Progenitor cell of endocrine pancreas (in vitro differentiated cells): ENCODE data around the gene JAK1. TPM values are rescaled to one million over a fixed set of nuclear protein-coding genes. Genes with fewer than 3 reads are reported as not detected.

ENCODE experiments used
- DNase-seq: peaks from one replicate; pipeline ENCODE4 v3.0.0; 2021; ENCODE audit warnings: low spot score; ENCODE audit not compliant: unreplicated experiment
- H3K27ac Mint-ChIP-seq: 2 replicates; pipeline ENCODE4 v1.8.0; 2021; ENCODE audit warnings: mild to moderate bottlenecking, moderate library complexity, mixed read lengths
- H3K27me3 Mint-ChIP-seq: 2 replicates; pipeline ENCODE4 v1.8.0; 2021; ENCODE audit warnings: mixed read lengths
- H3K36me3 Mint-ChIP-seq: 2 replicates; pipeline ENCODE4 v1.8.0; 2022; ENCODE audit warnings: mixed read lengths; ENCODE audit not compliant: insufficient read depth
- H3K4me1 Mint-ChIP-seq: 2 replicates; pipeline ENCODE4 v1.8.0; 2021; ENCODE audit warnings: low read depth, mixed read lengths
- H3K4me3 Mint-ChIP-seq: 2 replicates; pipeline ENCODE4 v1.8.0; 2021; ENCODE audit warnings: low read depth, mild to moderate bottlenecking, moderate library complexity, mixed read lengths
- H3K9me3 Mint-ChIP-seq: 2 replicates; pipeline ENCODE4 v1.8.0; 2021; ENCODE audit warnings: low read depth, mixed read lengths
- CTCF ChIP-seq: fragments of 200-600 bp; sonication (generic); IDR thresholded peaks from one replicate; pipeline ENCODE4 v1.5.0; 2021; ENCODE audit warnings: antibody characterized with exemption, mild to moderate bottlenecking; ENCODE audit not compliant: unreplicated experiment
- total RNA-seq: library from RNA; stranded (reverse); gene quantifications from 2 replicates; pipeline ENCODE4 v1.2.1, GENCODE V29; 2021

The JAK1 gene
- total RNA-seq, 1 donor from 2014 or later, result 32.5 TPM

DNA sequence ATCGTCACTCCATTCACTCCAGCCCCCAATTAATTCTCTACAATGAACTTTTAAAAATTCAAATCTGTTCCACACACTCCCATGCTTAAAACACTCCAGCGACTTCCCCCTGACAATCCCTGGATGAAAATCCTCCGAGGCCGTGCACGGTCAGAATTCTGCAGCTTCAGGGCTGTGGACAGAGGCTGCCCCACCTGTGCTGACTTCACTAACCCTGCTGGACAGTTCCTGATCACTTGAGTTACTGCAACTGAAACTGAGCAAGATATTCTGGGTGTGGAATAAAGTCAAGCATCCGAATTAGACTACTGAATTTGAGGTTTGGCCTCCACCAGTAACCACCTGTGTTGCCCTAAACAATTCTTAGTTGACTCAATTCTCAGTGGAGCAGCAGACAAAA lies 1.0 kb upstream of the JAK1 start:
- Mint-ChIP-seq H3K4me1 (peaks cover 12% of the 10 kb centered on the region), H3K27ac (peak overlapping the region; percentile 82), H3K27me3 (peaks cover 14% of the 10 kb centered on the region), H3K36me3 (no peaks in the 10 kb centered on the region), H3K4me3 (peak overlapping the region; percentile 81), H3K9me3 (no peaks in the 10 kb centered on the region)
- peak; percentile 11 for DNase-seq
- TF ChIP-seq CTCF, result no peak

DNA sequence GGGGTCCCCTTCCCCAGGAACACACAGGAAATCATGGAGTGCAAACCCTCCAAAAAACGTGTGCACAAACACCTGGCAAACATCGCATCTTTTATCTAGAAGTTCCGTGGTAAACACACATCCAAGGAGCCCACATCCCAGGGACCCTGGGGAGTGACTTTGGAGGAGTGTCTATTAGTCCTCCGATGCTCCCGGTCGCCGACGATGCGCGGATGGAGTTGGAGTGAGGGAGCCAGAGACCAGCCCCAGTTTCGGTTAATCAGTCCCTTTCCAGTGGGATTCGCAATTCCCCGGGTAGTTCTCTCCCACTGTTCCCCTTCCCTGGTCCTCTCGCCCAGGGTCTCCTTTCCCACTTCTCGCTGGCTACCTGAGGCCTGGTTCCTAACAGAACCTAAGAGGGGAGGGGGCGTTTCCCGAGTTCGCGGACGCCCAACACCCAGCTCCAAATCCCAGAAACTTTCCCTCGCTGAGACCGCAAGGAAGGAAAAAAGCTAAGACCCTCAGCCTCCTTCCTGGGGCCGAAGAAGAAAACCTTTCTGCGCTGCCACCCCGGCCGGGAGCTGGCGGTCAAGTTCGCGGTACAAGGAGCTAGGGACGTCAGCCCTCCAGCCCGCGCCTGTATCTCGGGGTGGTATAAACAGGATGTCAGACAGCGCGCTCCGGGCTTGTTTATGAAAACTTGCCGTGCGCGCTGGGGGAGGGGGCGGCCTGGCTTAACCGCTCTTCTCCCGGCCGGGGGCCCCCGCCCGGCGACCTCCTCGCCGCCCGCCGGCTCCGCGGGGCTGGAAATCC lies 787 bp downstream of the JAK1 start:
- no peaks in the 10 kb centered on the region for H3K36me3 Mint-ChIP-seq
- TF ChIP-seq CTCF, result no peak
- H3K27ac Mint-ChIP-seq, result peak overlapping the region; percentile 94
- H3K4me3 Mint-ChIP-seq, result peak overlapping the region; percentile 87
- H3K9me3 Mint-ChIP-seq, result no peaks in the 10 kb centered on the region
- H3K4me1 Mint-ChIP-seq, result peaks cover 12% of the 10 kb centered on the region
- H3K27me3 Mint-ChIP-seq, result peaks cover 18% of the 10 kb centered on the region
- peak; percentile 35 for DNase-seq

GRCh38 chr1:64963466-64963865 lies 2.9 kb downstream of the JAK1 start:
- no peak for DNase-seq
- H3K9me3 Mint-ChIP-seq, result no peaks in the 10 kb centered on the region
- H3K4me3 Mint-ChIP-seq, result no peak overlapping the region
- peaks cover 12% of the 10 kb centered on the region for H3K4me1 Mint-ChIP-seq
- H3K27ac Mint-ChIP-seq, result no peak overlapping the region
- peaks cover 15% of the 10 kb centered on the region for H3K27me3 Mint-ChIP-seq
- no peak for TF ChIP-seq CTCF
- H3K36me3 Mint-ChIP-seq, result no peaks in the 10 kb centered on the region

DNA sequence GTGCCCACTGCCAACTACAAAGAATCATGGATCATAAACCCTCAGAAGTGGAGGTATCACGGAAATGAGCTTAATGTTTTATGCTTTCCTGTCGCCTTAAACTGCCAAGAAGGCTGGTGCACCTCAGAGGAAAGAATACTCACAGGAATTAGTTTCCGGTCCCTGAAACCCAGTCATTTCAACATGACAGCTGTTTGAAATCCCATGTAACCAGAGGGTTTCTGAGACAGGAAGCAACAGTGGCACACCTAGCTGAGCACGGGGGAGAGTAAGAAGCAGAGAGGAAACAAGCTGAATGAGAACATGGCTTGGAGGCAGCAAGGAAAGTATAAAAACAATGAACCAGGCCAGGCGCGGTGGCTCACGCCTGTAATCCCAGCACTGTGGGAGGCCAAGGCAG lies 3.9 kb downstream of the JAK1 start:
- Mint-ChIP-seq H3K27ac (no peak overlapping the region), H3K9me3 (no peaks in the 10 kb centered on the region), H3K4me3 (no peak overlapping the region), H3K36me3 (no peaks in the 10 kb centered on the region), H3K4me1 (peaks cover 12% of the 10 kb centered on the region), H3K27me3 (peaks cover 9% of the 10 kb centered on the region)
- no peak for TF ChIP-seq CTCF
- DNase-seq, result no peak

DNA sequence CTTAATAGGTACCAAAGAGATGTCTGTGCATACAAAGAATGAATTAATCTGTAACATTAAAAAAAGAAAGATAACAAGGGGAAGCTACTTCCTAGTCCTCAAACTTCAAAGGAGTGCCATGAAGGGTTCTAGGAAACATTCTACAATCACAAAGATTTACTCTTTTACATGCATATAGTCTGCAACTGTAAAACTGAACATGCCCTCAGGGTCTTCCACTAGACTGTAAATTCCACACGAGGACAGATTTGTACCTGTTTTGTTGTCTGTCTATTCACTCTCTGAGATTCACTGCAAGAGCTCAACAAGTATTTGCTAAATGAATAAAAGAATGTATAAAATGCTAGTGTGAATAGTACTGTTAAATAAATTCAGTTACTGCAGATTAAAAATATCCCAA lies 4.4 kb downstream of the JAK1 start:
- no peak for DNase-seq
- Mint-ChIP-seq H3K4me3 (no peak overlapping the region), H3K9me3 (no peaks in the 10 kb centered on the region), H3K36me3 (no peaks in the 10 kb centered on the region), H3K4me1 (peaks cover 10% of the 10 kb centered on the region), H3K27ac (no peak overlapping the region), H3K27me3 (peaks cover 9% of the 10 kb centered on the region)
- no peak for TF ChIP-seq CTCF
